OCI-LY7 (cell line): ENCODE measurements around the gene CLK2.

Experiments used
- EZH2phosphoT487 ChIP-seq: fragments of 200-600 bp; sonication (generic); IDR thresholded peaks from 2 replicates; pipeline ENCODE4 v1.6.1; 2018; ENCODE audit warnings: low read depth, borderline replicate concordance, mild to moderate bottlenecking, mixed run types, antibody characterized with exemption, low read length, moderate library complexity, mixed read lengths
- TF ChIP-seq, protein P1 (sequence below): fragments of 200-600 bp; sonication (generic); conservative IDR thresholded peaks from 2 replicates; pipeline ENCODE4 v1.5.1; 2014; ENCODE audit warnings: mild to moderate bottlenecking, antibody characterized with exemption, low read length, moderate library complexity, mixed read lengths

DNA sequence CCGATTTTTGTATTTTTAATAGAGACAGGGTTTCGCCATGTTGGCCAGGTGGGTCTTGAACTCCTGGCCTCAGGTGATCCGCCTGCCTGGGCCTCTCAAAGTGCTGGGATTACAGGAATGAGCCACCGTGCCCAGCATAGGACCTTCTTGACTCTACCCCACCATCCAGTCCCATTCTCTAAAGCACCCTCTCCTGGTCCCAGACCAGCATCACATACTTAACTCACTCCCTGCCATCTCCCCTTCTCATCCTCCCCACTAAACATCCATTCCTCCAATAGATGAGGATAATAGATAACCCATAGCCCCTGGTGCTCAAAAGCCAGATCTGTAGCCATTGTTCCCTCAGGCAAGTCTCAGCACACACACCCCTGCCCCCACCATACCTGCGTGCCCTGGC, 20.1 kb downstream of the CLK2 start:
- TF ChIP-seq, protein P1, sequence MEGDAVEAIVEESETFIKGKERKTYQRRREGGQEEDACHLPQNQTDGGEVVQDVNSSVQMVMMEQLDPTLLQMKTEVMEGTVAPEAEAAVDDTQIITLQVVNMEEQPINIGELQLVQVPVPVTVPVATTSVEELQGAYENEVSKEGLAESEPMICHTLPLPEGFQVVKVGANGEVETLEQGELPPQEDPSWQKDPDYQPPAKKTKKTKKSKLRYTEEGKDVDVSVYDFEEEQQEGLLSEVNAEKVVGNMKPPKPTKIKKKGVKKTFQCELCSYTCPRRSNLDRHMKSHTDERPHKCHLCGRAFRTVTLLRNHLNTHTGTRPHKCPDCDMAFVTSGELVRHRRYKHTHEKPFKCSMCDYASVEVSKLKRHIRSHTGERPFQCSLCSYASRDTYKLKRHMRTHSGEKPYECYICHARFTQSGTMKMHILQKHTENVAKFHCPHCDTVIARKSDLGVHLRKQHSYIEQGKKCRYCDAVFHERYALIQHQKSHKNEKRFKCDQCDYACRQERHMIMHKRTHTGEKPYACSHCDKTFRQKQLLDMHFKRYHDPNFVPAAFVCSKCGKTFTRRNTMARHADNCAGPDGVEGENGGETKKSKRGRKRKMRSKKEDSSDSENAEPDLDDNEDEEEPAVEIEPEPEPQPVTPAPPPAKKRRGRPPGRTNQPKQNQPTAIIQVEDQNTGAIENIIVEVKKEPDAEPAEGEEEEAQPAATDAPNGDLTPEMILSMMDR = peak; percentile 24; the same call in 1 of the 2 replicates
- no peak for TF ChIP-seq EZH2phosphoT487
